D721Med (cell line): ENCODE data around the gene TNNI3K.

ENCODE experiments used
- DNase-seq: peaks from one replicate; pipeline ENCODE4 v3.0.0; 2011; ENCODE audit warnings: low spot score; ENCODE audit not compliant: insufficient read length
- FAIRE-seq: peaks from 2 replicates; lab custom pipeline; 2011; peaks lifted over from hg19 to GRCh38; lab: Jason Lieb, UNC
- CTCF ChIP-seq: IDR thresholded peaks from 2 replicates; pipeline ENCODE4 v1.5.1; 2012; ENCODE audit warnings: mild to moderate bottlenecking, control low read depth; ENCODE audit not compliant: insufficient read depth; ENCODE audit errors: missing control alignments

Gene TNNI3K

GRCh38 chr1:74314438-74314837, 79.3 kb downstream of the TNNI3K start:
- FAIRE-seq: no peak
- no peak for DNase-seq
- TF ChIP-seq CTCF: no peak

- FAIRE-seq: no peak
- TF ChIP-seq CTCF: no peak
- DNase-seq: no peak
Observed at GRCh38 chr1:74316302-74316701, 81.1 kb downstream of the TNNI3K start.

- TF ChIP-seq CTCF: no peak
- FAIRE-seq (no peak), DNase-seq (no peak)
Observed at GRCh38 chr1:74317663-74318062, 82.5 kb downstream of the TNNI3K start.

- TF ChIP-seq CTCF: no peak
- DNase-seq: no peak
- FAIRE-seq: no peak
Observed at GRCh38 chr1:74323937-74324473, 88.8 kb downstream of the TNNI3K start.

- DNase-seq (no peak), FAIRE-seq (no peak)
- TF ChIP-seq CTCF: no peak
Observed at GRCh38 chr1:74324684-74325448, 89.7 kb downstream of the TNNI3K start.

GRCh38 chr1:74328851-74329250, 93.7 kb downstream of the TNNI3K start:
- no peak for TF ChIP-seq CTCF
- no peak for DNase-seq
- FAIRE-seq: no peak

- DNase-seq (no peak), FAIRE-seq (no peak)
- no peak for TF ChIP-seq CTCF
Observed at GRCh38 chr1:74333244-74333643, 98.1 kb downstream of the TNNI3K start.
